ENCODE measurements around the gene BZW2.

BZW2 gene

DNA sequence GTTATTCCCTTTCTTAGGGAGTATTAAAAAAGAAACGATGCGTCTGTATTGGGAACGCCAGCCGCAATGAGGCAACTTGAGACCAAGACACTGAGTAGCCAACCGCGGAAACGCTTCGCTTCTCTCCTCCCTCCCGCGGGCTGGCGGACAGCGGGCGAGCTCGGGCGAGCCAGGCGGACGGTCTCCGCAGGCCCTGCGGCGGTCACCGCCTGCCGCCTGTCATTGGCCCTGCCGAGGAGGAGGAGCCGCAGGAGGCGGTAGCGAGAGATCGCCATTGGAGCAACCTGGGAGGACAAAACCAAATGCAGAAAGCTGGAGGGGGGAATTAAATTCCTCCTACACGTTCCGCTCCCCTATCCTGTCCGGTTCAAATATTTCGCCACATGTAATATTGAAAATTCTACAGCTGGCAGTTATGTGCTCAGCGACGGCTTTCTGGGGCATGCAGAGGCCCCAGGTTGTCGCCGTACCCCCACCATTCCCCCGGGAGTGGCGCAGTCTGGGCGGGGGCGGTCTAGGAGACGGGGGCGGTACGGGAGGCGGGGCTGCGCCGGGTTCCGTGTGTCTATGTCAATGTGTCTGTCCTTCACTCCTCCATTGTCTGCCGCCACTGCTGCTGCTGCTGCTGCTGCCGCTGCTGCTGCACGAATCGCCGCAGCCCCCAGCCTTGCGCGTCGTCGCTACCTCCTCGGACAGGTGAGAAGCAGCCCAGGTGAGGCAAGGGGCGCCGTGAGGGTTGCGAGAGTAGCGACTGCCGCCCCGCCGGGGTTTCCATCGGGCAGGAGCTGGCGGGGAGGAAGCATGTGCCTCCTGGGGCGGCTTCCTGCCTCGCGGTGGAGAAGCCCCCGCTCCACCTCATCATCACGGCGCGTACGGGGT, at the start of gene BZW2, which contains the start of gene ANKMY2:
TSS of gene BZW2 (plus strand) at position 589 of the 879 bp plus-strand sequence. CDS start 19,263 bp downstream, outside the sequence.
TSS of gene ANKMY2 (minus strand) at position 162 of the 879 bp plus-strand sequence. CDS start 181 bp downstream, outside the sequence.
- peak; percentile 93 for DNase-seq

DNA sequence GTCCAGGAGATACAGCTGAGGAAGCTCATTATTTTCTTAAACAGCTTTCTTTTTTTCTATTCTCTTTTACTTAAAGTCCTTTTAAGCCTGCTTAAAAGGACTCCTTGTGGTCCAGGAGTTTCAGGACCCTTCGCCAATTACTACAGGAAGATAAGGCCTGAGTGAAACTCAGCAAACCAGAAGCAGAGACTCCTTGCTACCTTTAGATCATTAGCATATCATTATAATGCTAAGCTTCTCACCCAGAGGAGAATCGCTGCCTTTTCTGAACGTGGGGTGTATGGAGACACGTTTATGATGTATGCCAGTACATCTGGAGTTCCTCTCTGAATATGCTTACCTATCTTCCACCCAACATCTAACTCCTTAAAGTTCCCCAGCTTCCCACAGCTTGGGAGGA, 48.0 kb upstream of the BZW2 start:
- no peak for DNase-seq

DNA sequence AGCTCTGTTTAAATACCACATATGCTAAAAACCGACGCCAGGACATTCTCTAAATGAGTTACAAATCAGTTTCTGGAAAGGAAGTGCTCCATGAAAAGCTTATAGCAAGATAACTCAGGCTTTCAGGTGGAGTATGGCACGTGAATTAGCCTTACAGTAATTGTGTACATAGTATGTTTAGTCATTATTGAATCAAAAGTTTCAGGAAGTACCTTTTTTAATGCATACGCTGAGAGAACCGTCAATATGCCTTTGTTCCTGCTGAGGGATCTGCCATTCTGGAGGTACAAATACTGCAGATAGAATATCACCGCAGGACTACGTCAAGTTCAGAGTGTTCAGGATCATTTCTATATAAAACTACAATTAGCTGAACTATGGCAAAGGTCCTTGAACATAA, 46.1 kb upstream of the BZW2 start:
- no peak for DNase-seq

DNA sequence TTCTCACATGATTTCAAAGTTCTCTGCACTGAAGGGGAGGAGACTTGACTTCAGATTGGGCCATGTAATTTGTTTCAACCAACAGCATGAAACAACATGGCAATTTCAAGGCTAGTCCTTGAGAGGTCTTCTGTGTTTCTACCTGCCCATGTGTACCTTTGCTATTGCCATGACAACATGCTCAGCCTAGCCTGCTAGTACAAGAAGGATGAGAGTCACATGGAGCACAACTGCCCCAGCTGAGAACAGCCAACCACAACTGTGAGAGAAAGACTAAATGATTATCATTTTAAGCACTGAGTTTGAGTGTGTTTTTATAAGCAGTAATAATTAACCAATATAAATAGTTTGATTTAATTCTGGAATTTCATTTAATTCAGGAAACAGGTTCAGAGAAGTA, 42.3 kb upstream of the BZW2 start:
- no peak for DNase-seq

DNA sequence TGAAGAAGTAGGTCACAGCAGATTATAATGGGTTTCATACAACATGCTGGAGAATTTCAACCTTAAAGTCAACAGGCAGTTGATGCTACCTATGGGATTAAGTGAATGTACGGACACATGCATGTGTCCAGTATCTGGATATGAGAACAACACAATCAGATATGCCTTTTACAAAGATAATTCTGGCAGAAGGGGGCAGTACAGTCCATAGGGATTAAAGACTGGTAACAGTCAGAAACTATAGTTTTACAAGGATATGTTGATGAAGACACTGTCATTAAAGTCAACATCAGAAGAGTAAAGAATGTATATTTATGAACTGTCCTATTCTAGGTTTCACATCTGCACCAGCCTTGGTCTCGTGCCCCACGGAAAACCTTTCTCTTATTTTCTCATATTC, 41.9 kb upstream of the BZW2 start:
- DNase-seq, result peak; percentile 4

DNA sequence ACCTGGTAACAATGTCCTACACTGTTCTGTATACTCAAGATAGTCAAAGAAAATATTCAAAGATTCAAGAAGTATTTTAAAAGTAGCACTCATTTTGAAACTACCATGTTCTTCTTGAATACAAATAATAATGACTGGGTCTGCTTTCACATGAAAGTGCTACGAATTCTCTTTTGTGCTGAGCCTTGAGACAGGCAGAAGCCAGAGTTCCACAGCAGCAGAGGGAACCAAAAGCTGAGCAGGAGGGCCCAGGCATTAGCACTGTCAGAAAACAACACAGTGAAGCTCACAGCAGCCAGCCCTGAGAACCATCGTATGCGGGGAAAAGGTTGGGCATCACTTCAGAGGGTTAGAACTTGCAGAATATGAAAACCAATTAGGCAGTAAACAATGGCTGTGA, 39.3 kb upstream of the BZW2 start:
- DNase-seq, result no peak

DNA sequence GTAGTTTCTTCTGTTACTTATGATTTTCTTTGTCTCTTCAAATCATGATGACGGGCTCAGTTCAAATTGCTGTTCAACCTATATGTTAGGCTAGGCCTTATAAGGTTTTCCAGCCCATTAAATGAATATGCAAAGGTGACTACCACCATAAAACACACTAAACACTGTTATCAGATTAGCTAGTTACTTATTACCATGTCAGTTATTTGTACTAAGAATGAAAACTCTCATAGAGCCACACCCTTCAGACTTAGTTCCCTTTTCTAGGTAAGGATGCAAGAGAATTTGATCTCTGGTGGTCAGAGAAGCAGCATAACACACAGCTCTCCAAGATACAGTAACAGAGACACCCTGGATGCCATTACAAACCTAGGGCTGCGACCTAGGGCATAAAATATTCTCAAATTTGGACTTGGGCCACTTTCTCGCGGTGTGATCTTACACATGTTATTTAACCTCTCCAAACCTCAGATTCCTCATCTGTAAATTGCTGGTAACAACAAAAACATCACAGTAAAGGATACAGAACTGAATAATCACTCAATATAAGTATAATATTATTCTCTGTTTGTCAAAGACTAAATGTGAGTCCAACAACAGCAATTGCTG, 36.0 kb upstream of the BZW2 start:
- DNase-seq, result no peak

DNA sequence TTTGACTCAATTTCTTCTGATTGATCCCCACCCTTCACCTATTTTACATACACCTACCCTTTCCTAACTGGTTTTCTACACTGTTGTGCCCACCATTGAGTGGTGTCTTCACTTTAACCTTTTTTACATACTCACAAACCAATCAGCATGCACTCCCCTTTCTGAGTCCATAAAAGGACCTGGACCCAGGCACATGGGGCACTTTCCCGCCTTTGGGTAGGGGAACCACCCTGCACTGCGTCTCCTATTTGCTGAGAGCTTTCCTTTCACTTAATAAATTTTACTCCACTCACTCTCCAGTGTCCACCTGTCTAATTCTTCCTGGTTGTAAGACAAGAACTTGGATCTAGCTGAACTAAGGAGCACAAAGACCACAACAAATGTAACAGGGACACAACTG, 34.3 kb upstream of the BZW2 start:
- DNase-seq, result no peak

DNA sequence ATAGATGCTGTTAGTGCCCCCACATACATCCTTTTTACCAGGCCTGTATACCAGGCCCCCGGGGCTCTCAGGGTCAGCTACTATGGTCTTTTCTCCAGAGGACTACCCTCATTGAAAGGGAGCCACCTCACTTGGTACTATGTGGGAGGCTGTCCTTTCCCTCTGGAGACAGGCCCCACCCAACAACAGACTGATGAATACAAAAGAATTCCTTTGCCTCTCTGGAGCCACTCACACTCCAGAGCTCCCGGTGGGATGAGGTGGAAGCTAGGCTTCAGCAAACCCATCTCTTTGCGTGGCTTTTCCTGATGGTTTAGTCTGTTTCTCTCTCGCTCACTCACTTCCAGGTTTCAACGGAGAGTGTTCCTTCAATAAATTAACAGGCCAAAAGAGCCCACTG, 30.8 kb upstream of the BZW2 start:
- DNase-seq, result no peak

DNA sequence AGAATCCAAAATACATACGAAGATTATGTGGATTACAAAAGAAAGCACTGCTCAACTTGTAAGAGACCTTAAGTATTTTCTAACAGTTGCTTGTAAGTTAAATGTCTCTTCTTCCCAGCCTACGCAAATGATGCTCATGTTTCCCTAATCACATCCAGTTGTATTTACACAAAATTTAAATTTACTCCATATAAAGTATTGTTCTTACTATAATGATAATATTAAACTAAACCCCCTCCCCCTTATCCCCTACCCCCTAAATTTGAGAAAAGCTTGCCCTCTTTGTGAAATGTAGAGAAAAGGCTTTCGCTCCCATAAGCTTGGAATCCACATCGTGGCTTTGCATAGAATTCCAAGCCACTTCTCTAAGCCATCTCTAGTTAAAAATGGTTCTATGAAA, 29.9 kb upstream of the BZW2 start:
- DNase-seq, result no peak

DNA sequence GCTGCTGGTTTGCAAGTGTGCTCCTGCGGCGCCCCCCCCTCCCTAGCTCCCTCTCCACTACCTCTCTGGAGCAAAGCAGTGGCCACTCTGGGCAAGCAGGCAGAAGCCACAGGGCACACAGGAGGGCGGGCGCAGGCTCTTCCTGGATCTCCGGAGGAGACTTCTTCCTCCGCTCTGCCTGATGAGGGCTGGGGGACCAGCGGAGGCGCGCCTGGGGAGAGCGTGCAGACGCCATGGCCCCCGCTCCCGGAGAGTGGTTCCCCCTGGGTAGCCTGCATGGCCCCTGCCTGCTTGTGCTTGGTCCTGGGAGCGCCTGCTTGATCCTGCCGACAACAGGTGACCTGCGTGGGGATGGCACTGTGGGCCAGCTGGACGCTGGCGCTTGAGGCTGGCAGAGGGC, 29.4 kb upstream of the BZW2 start:
- DNase-seq, result no peak

DNA sequence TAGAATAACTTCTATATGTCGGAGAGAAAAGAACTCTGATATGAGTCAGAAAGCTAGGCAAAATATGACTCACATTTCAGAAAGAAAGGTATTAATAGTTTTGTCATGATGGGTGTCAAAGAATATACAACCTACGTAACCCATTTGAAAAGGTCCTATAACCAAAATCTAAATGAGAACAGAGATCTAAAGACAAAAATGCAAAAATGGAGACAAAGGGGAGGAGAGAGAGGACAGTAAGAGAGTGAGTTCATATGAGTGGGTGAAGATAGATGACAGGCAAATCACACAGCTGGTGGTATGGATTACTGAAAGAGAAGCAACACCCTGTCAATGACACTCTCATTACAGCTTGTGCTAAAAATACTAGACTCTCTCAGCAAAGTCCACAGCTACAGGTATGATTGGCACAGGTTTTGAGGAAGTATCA, 26.0 kb upstream of the BZW2 start:
- DNase-seq, result no peak

DNA sequence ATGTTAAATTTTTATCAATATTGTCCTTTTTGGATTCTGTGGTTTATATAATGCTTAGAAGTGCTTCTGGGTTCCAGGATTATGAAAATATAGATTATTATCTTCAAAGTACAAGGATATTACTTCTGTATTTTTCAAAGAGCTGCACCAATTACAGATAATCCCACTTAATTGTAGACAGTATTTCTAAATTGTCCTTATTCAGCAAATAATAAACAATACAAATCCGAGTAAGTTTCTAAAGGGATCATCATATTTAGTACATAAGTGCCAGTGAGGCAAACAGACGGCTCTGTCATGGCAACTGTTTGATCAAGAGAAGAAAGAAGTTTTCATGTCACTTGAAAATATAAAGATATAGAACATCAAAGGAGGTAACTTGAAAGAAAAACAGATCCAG, 19.6 kb upstream of the BZW2 start:
- no peak for DNase-seq

DNA sequence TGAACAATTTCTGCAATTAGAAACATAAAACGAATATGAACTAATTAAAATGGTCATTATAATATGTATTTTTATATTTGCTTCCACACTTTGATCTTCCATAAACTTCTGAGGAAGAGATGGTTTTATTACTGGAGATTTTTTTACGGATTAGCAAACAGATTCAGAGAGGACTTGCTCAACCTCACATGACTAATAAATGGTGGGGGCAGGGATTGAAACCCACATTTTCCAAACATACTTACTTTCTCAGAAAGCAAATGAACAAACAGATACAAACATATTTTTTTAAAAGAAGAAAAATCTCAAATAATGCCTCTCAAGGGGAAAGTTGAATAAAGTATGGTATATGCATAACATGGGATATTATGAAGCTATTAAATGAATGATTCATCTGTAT, 18.7 kb upstream of the BZW2 start:
- no peak for DNase-seq

DNA sequence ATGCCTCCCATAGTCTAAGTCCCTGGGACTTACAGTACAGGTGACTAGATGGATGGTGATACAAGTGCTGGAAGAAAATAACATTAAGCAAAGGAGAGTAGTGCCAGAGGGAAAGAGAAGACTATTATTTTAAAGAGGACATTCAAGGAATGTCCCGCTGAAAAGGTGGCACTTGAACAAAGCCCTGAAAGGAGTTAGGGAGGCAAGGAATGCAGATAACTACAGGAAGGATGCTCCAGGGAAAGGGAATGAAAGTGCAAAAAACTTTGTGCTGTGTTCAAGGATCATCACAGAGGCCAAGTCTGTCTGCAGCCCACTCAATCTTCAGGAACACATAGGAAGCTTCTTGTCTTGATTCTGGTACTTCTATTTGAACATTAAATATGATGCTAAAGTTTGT, 15.3 kb upstream of the BZW2 start:
- no peak for DNase-seq

DNA sequence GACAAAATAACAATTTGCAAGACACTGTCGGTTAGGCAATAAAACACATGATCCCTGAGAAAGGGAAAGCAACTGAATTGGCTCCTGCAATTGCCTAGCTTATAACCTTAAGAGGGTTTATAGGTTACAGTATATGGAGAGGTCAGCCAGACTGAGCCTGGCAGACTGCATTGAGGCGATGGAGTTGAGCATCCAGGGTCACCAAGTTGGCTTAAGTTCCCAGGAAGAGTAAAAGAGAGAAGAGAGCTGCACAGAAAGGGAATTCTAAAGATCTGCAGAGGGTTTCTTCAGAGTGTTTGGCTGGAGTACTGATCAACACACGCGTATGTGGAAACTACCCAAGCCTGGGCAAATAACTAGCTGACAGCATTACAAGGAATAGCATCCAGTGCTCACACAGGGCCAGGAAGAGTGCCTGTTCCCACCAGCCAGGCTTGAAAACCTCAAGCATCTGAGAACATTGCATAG, 11.7 kb upstream of the BZW2 start:
- DNase-seq, result no peak

DNA sequence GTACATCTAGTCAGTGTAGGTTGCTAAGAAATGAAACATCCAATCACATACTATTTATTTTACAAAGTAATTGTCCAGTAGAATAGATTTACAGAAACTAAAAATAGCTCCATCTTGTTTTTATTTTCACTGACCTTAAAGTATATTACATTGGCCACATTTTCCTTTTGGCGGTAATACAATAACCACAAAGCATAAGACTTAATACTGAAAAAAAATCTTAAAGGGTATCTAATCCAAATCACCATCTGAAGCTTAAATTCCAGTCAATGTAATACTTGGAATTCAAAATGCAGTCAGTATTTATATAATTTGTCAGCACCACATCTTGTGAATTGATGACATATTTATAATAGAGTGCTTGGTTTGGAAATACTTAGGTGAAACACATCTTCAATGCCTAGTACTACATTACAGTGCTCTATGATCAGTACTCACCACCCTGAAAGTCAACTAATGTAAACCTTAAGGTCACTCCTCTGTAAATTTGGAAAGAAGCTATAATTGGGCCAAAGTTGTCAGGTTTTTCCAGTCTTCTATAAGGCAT, 9.4 kb upstream of the BZW2 start:
- DNase-seq, result no peak

DNA sequence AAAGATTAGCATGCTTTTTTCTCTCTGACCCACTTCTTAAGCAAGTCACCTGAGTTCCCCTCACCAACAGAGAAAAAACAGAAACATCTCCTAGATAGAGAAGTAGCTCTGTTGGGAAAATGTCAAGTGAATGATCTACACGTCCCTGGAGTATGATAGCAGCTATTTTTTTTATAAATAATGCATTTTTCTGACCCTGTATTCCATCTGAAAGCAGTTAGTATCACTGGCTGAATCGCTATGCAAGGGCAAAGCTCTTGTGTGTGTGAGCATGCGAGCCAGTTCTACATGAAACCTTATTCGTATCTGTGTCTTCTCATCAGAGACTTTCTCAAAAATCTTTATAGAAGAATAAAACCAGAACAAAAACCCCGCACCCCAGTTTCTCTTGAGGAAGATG, 8.6 kb upstream of the BZW2 start:
- DNase-seq, result no peak

DNA sequence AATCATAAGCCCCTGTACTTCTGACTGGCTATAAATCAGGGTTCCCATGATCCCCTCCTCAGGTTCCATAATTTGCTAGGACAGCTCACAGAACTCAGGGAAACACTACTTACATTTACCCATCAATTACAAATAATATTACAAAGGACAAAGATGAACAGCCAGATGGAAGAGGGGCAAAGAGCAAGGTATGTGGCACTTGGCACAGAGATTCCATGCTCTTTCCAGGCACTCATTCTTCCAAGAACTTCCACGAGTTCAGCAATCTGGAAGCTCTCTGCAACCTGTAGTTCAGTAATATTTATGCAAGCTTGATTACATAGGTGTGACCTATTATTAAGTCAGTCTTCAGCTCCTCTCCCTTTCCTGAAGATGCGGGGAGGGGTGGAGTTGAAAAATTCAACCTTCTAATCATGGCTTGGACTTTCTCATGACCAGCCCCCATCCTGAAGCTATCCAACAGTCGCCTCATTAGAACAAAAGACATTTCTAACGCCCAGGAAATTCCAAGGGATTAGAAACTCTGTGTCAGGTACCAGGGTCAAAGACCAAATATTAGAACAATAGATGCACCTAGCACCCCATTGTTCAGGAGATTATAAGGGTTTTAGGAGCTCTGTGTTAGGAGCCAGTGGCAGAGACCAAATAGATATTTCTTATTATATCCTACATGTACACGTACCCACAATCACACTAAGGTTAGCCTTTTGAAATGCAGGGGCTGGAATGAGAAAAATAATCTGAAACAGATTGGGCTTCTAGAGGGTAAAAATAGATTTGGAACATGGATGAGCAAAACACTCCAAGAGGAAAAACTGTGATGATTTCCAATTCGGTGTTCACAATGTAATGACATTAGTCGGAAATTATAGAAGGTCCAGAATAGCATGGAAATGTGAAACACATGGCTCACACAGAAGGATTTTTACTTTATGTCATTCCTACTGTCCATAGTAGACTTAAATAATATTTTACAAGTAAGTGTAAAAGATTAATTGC, 7.4 kb upstream of the BZW2 start:
- DNase-seq, result no peak

DNA sequence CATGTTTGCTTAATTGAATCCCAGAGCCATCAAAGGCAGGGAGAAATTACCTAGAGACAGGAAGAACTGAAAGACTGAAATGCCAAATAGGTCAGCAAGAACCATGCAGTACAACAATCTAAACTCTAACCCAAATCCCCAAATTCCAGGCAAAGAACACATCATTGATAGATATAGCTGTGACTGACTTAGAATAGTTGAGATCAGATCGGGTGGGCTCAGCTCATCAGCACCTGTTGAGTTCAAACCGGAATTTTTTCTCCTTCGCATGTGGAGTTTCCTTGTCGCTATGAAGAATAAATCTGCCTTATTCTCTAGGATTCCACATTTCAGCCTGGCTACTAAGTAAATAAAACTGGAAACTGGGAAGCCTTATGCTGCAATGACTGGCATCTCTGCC, 1.8 kb upstream of the BZW2 start:
- DNase-seq, result no peak

DNA sequence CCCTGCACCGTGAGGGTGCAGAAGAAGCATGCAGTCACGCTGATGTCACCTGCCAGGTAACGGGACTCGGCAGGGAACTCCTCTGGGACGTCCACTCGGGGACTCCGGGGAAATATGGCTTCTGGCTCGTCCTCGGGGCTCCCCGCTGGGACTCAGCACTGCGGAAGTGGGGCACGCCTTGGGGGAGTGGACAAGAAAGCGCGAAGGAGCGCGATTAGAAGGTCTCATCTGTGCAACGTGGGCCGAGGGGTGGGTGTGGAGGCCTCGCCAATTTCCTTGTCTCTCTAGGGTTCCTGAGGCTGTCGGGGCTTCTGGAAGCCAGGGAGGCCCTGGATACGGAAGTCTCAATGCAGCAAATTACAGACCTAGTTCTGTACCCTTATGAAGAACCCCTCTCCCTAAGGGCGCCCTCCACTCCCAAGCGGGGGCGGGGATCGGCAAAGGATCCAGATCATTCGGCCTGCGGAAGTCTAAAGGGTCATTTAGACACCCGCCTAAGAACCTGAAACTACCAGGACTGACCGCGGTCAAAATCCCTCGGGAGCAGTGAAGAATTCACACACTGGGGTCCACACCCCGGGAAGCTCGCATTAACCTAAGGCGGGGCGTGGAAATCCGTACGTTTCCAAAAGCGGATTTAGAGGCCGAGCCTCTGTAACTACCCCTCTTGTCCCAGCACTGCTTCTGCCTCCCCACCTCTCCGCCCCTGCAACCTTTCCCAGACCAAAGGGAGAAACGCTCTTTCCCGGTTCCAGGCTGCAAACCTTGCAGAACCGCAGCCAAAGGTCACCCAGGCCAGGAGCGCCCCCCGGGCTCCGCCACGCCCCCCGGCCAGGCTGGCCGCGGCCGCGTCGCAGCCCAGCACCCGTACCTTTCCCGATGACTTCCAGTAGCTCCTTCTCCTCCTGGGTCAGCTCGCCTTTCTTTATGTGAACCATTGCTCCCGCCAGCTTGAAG, 1.1 kb upstream of the BZW2 start:
- peak; percentile 60 for DNase-seq
